NCI-H1694 (cell line): Measurements from ENCODE around the gene CELF4.

Source experiments
- DNase-seq: peaks from one replicate; lab custom pipeline; 2025; lab: John Stamatoyannopoulos, UW

The CELF4 gene

GRCh38 chr18:37412829-37413228 is 152.8 kb downstream of the CELF4 start:
- DNase-seq, result no peak

GRCh38 chr18:37412333-37412732 is 153.3 kb downstream of the CELF4 start:
- DNase-seq, result no peak

GRCh38 chr18:37409878-37410277 is 155.7 kb downstream of the CELF4 start:
- no peak for DNase-seq

- no peak for DNase-seq
Measured at GRCh38 chr18:37408676-37409265, 156.8 kb downstream of the CELF4 start.

- DNase-seq, result no peak
Measured at GRCh38 chr18:37407571-37407970, 158.0 kb downstream of the CELF4 start.

GRCh38 chr18:37405772-37406171 is 159.8 kb downstream of the CELF4 start:
- no peak for DNase-seq

GRCh38 chr18:37405229-37405628 is 160.4 kb downstream of the CELF4 start:
- DNase-seq, result no peak

- DNase-seq, result no peak
Measured at GRCh38 chr18:37403788-37404187, 161.8 kb downstream of the CELF4 start.

- DNase-seq, result peak; percentile 72
Measured at GRCh38 chr18:37403100-37403781, 162.4 kb downstream of the CELF4 start.

GRCh38 chr18:37402735-37403099 is 162.9 kb downstream of the CELF4 start:
- no peak for DNase-seq

- DNase-seq, result no peak
Measured at GRCh38 chr18:37400802-37401201, 164.8 kb downstream of the CELF4 start.

GRCh38 chr18:37398248-37398920 is 167.2 kb downstream of the CELF4 start:
- DNase-seq, result no peak

GRCh38 chr18:37397814-37398213 is 167.8 kb downstream of the CELF4 start:
- DNase-seq, result no peak

- no peak for DNase-seq
Measured at GRCh38 chr18:37396971-37397720, 168.5 kb downstream of the CELF4 start.

- no peak for DNase-seq
Measured at GRCh38 chr18:37395631-37396030, 170.0 kb downstream of the CELF4 start.

GRCh38 chr18:37395138-37395537 is 170.5 kb downstream of the CELF4 start:
- DNase-seq, result no peak

GRCh38 chr18:37394610-37394965 is 171.0 kb downstream of the CELF4 start:
- no peak for DNase-seq

GRCh38 chr18:37393945-37394609 is 171.5 kb downstream of the CELF4 start:
- DNase-seq, result peak; percentile 13

- DNase-seq, result no peak
Measured at GRCh38 chr18:37393221-37393827, 172.3 kb downstream of the CELF4 start.

GRCh38 chr18:37392648-37393047 is 172.9 kb downstream of the CELF4 start:
- DNase-seq, result no peak

GRCh38 chr18:37391698-37392548 is 173.7 kb downstream of the CELF4 start:
- no peak for DNase-seq
